ENCODE results near the gene PIP5KL1.

PIP5KL1 gene

GRCh38 chr9:127947841-127948710, 17.5 kb upstream of the PIP5KL1 start:
- no peak for DNase-seq

GRCh38 chr9:127946728-127947127, 16.2 kb upstream of the PIP5KL1 start:
- DNase-seq = no peak

GRCh38 chr9:127945942-127946341, 15.4 kb upstream of the PIP5KL1 start:
- DNase-seq = no peak

GRCh38 chr9:127945338-127945737, 14.8 kb upstream of the PIP5KL1 start:
- DNase-seq = no peak

- DNase-seq = no peak
Measured at GRCh38 chr9:127944586-127945218, 14.1 kb upstream of the PIP5KL1 start.

GRCh38 chr9:127943731-127944144, 13.2 kb upstream of the PIP5KL1 start:
- DNase-seq = peak; percentile 87

- DNase-seq = no peak
Measured at GRCh38 chr9:127943011-127943662, 12.6 kb upstream of the PIP5KL1 start.

GRCh38 chr9:127942216-127943010, 11.8 kb upstream of the PIP5KL1 start:
- DNase-seq = peak; percentile 58

GRCh38 chr9:127941961-127942215, 11.3 kb upstream of the PIP5KL1 start:
- no peak for DNase-seq

GRCh38 chr9:127941062-127941960, 10.7 kb upstream of the PIP5KL1 start:
- DNase-seq = no peak

- no peak for DNase-seq
Measured at GRCh38 chr9:127940593-127940992, 10.0 kb upstream of the PIP5KL1 start.

GRCh38 chr9:127938298-127938690, 7.7 kb upstream of the PIP5KL1 start:
- no peak for DNase-seq

- DNase-seq = peak; percentile 85
Measured at GRCh38 chr9:127937388-127938297, 7.1 kb upstream of the PIP5KL1 start, which contains the start of gene DPM2. DPM2 (minus strand) TSS chr9:127937854; CDS start chr9:127937820, 34 bp downstream.

GRCh38 chr9:127937056-127937387, 6.4 kb upstream of the PIP5KL1 start:
- no peak for DNase-seq

- DNase-seq = no peak
Measured at GRCh38 chr9:127936347-127936852, 5.8 kb upstream of the PIP5KL1 start.

- no peak for DNase-seq
Measured at GRCh38 chr9:127935765-127936221, 5.2 kb upstream of the PIP5KL1 start.

- DNase-seq = no peak
Measured at GRCh38 chr9:127934986-127935385, 4.4 kb upstream of the PIP5KL1 start.

GRCh38 chr9:127934248-127934647, 3.7 kb upstream of the PIP5KL1 start:
- no peak for DNase-seq

- no peak for DNase-seq
Measured at GRCh38 chr9:127931092-127931881, 710 bp upstream of the PIP5KL1 start.

- DNase-seq = no peak
Measured at GRCh38 chr9:127929625-127929979, 975 bp downstream of the PIP5KL1 start.

Data from stimulated activated CD4-positive, alpha-beta T cell treated with anti-CD3 and anti-CD28 coated beads, Interleukin-4, amount 100 ng/mL, for 24 hours (primary cell).